HG03342 (cell line): ENCODE results near the gene COX4I1.

Source experiments
- ATAC-seq: cut with Tn5 transposase; IDR thresholded peaks from one replicate; pipeline ENCODE4 v1.9.1; 2021; ENCODE audit warnings: mild to moderate bottlenecking, moderate library complexity; ENCODE audit not compliant: unreplicated experiment

Gene COX4I1

GRCh38 chr16:85838381-85838780 is 38.9 kb downstream of the COX4I1 start:
- ATAC-seq = no peak

GRCh38 chr16:85838876-85839585 is 39.5 kb downstream of the COX4I1 start:
- no peak for ATAC-seq

- ATAC-seq = no peak
These were observed 40.3 kb downstream of the COX4I1 start for GRCh38 chr16:85839681-85840240.

- ATAC-seq = no peak
These were observed 40.9 kb downstream of the COX4I1 start for GRCh38 chr16:85840395-85840794.

- no peak for ATAC-seq
These were observed 41.3 kb downstream of the COX4I1 start for GRCh38 chr16:85840801-85841200.

GRCh38 chr16:85842435-85842834 is 42.9 kb downstream of the COX4I1 start:
- ATAC-seq = no peak

GRCh38 chr16:85842848-85843247 is 43.4 kb downstream of the COX4I1 start:
- no peak for ATAC-seq

- no peak for ATAC-seq
These were observed 44.1 kb downstream of the COX4I1 start for GRCh38 chr16:85843471-85844168.

GRCh38 chr16:85844169-85844481 is 44.6 kb downstream of the COX4I1 start:
- no peak for ATAC-seq

- no peak for ATAC-seq
These were observed 45.3 kb downstream of the COX4I1 start for GRCh38 chr16:85844786-85845185.

- no peak for ATAC-seq
These were observed 45.8 kb downstream of the COX4I1 start for GRCh38 chr16:85845266-85845665.

- no peak for ATAC-seq
These were observed 47.0 kb downstream of the COX4I1 start for GRCh38 chr16:85846461-85846860.

- ATAC-seq = no peak
These were observed 47.5 kb downstream of the COX4I1 start for GRCh38 chr16:85847036-85847435.

- ATAC-seq = no peak
These were observed 48.4 kb downstream of the COX4I1 start for GRCh38 chr16:85847681-85848601.

- ATAC-seq = no peak
These were observed 49.5 kb downstream of the COX4I1 start for GRCh38 chr16:85848986-85849385.

GRCh38 chr16:85849388-85849787 is 49.9 kb downstream of the COX4I1 start:
- ATAC-seq = no peak

- no peak for ATAC-seq
These were observed 50.9 kb downstream of the COX4I1 start for GRCh38 chr16:85850344-85850880.

GRCh38 chr16:85851034-85851785 is 51.7 kb downstream of the COX4I1 start:
- no peak for ATAC-seq

- ATAC-seq = no peak
These were observed 54.4 kb downstream of the COX4I1 start for GRCh38 chr16:85853547-85854545.
